ENCODE data around the gene ORC5. TPM values are rescaled to one million over a fixed set of nuclear protein-coding genes. Genes with fewer than 3 reads are reported as not detected.

The ORC5 gene
- total and polyA plus RNA-seq, 8 donors, result 2.8 to 16.5 (median 11.3) TPM

- FAIRE-seq (no peak), ATAC-seq (no peak), DNase-seq (no peak)
- WGBS, 2 donors, result 66 to 69% methylated on average over 6 of the region's 6 CpGs
- Histone ChIP-seq H3K9me3 (no peaks in the 10 kb centered on the region), H3K27me3 (no peaks in the 10 kb centered on the region), H3K36me3 (no peaks in the 10 kb centered on the region), H3K4me3 (no peak overlapping the region), H3K4me1 (no peaks in the 10 kb centered on the region), H3K27ac (no peak overlapping the region)
- intact Hi-C loops (cut with DNase I), result no loop called here
- TF ChIP-seq CTCF (IDR thresholded peaks at IDR 0.05), result no peak
Measured at GRCh38 chr7:104093127-104093526, 114.7 kb downstream of the ORC5 start.

- H3K27me3 ChIP-seq, result no peaks in the 10 kb centered on the region
- no peaks in the 10 kb centered on the region for H3K36me3 ChIP-seq
- H3K9me3 ChIP-seq, result no peaks in the 10 kb centered on the region
- no peaks in the 10 kb centered on the region for H3K4me1 ChIP-seq
- no peak for FAIRE-seq
- H3K4me3 ChIP-seq, result no peak overlapping the region
- WGBS, 2 donors, result 66 to 77% methylated on average over 4 of the region's 4 CpGs
- no peak for ATAC-seq
- intact Hi-C loops (cut with DNase I), result no loop called here
- DNase-seq, result no peak
- no peak overlapping the region for H3K27ac ChIP-seq
- no peak for TF ChIP-seq CTCF (IDR thresholded peaks at IDR 0.05)
Measured at GRCh38 chr7:104091242-104091641, 116.6 kb downstream of the ORC5 start.

- no peak for TF ChIP-seq CTCF (IDR thresholded peaks at IDR 0.05)
- Histone ChIP-seq H3K27me3 (no peaks in the 10 kb centered on the region), H3K36me3 (no peaks in the 10 kb centered on the region), H3K9me3 (no peaks in the 10 kb centered on the region), H3K4me3 (no peak overlapping the region), H3K27ac (no peak overlapping the region), H3K4me1 (no peaks in the 10 kb centered on the region)
- intact Hi-C loops (cut with DNase I), result no loop called here
- 42 to 45% methylated on average over 3 of the region's 3 CpGs for WGBS, 2 donors
- ATAC-seq (no peak), FAIRE-seq (no peak), DNase-seq (no peak)
Measured at GRCh38 chr7:104089612-104090011, 118.2 kb downstream of the ORC5 start.

- intact Hi-C loops (cut with DNase I), result no loop called here
- TF ChIP-seq CTCF (IDR thresholded peaks at IDR 0.05), result no peak
- 61 to 74% methylated on average over 1 of the region's 1 CpG for WGBS, 2 donors
- Histone ChIP-seq H3K36me3 (no peaks in the 10 kb centered on the region), H3K27ac (no peak overlapping the region), H3K27me3 (no peaks in the 10 kb centered on the region), H3K9me3 (no peaks in the 10 kb centered on the region), H3K4me1 (no peaks in the 10 kb centered on the region), H3K4me3 (no peak overlapping the region)
- FAIRE-seq (no peak), DNase-seq (no peak), ATAC-seq (no peak)
Measured at GRCh38 chr7:104089061-104089460, 118.8 kb downstream of the ORC5 start.

Other genes starting within 250 kb of the ORC5 start
- 1 to 10 TPM in 2 of 6 donors, under 1 TPM in 4; 0.42 to 1.4 (median 0.89) TPM for gene RELN, start 218.4 kb downstream of the ORC5 start, total RNA-seq
- under 1 TPM; 0.08 to 0.49 TPM for gene RELN, start 218.4 kb downstream of the ORC5 start, polyA plus RNA-seq
- gene LHFPL3, start 120.6 kb upstream of the ORC5 start, total RNA-seq, result not detected
- gene LHFPL3, start 120.6 kb upstream of the ORC5 start, polyA plus RNA-seq, result not detected